Measurements from ENCODE around the gene TRIM52. TPM values are rescaled to one million over a fixed set of nuclear protein-coding genes. Genes with fewer than 3 reads are reported as not detected.

The TRIM52 gene
- total and polyA plus RNA-seq, 2 donors (not counting 1 experiment from before 2014, with no cell fraction given) = 7.9 to 8.1 TPM

- no peaks in the 10 kb centered on the region for H3K4me1 ChIP-seq (ENCODE audit: control insufficient read depth, extremely low read depth, insufficient read depth, low read length)
- H2AFZ ChIP-seq (ENCODE audit: low read length) = no peak overlapping the region
- no peak overlapping the region for H3K9ac ChIP-seq (ENCODE audit: insufficient read depth, low read length)
- H3K27me3 ChIP-seq (ENCODE audit: control insufficient read depth, insufficient read depth, low read length) = no peaks in the 10 kb centered on the region
- no peak overlapping the region for H3K27ac ChIP-seq (ENCODE audit: insufficient read depth, low read length)
- peaks cover 28% of the 10 kb centered on the region for H3K36me3 ChIP-seq (ENCODE audit: control insufficient read depth, insufficient read depth, low read length)
- H3K9me3 ChIP-seq (ENCODE audit: control insufficient read depth, insufficient read depth, low read depth, low read length) = no peaks in the 10 kb centered on the region
- TF ChIP-seq EZH2 (IDR thresholded peaks at IDR 0.05; ENCODE audit: low read length, missing control alignments) = no peak
- TF ChIP-seq, protein P1, sequence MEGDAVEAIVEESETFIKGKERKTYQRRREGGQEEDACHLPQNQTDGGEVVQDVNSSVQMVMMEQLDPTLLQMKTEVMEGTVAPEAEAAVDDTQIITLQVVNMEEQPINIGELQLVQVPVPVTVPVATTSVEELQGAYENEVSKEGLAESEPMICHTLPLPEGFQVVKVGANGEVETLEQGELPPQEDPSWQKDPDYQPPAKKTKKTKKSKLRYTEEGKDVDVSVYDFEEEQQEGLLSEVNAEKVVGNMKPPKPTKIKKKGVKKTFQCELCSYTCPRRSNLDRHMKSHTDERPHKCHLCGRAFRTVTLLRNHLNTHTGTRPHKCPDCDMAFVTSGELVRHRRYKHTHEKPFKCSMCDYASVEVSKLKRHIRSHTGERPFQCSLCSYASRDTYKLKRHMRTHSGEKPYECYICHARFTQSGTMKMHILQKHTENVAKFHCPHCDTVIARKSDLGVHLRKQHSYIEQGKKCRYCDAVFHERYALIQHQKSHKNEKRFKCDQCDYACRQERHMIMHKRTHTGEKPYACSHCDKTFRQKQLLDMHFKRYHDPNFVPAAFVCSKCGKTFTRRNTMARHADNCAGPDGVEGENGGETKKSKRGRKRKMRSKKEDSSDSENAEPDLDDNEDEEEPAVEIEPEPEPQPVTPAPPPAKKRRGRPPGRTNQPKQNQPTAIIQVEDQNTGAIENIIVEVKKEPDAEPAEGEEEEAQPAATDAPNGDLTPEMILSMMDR (conservative IDR thresholded peaks at IDR 0.05 in 1 of 2, IDR thresholded peaks at IDR 0.05 in 1 of 2; ENCODE audit: low read depth in 1 of 2, low read length in 2 of 2) = no peak
- no peak overlapping the region for H3K4me2 ChIP-seq (ENCODE audit: extremely low read depth, insufficient read depth, low read length)
- H4K20me1 ChIP-seq (ENCODE audit: control insufficient read depth, extremely low read depth, insufficient read depth, low read length) = no peaks in the 10 kb centered on the region
- H3K79me2 ChIP-seq (ENCODE audit: control insufficient read depth, insufficient read depth, low read length) = peaks cover 26% of the 10 kb centered on the region
- no peak for DNase-seq (ENCODE audit: low read depth in 2 of 2)
- no peak overlapping the region for H3K4me3 ChIP-seq (replicated peaks in 1 of 4; ENCODE audit: control extremely low read depth in 1 of 4, insufficient read depth in 1 of 4, low read depth in 3 of 4, low read length in 4 of 4)
Observed at GRCh38 chr5:181235689-181236366, 25.1 kb downstream of the TRIM52 start.

DNA sequence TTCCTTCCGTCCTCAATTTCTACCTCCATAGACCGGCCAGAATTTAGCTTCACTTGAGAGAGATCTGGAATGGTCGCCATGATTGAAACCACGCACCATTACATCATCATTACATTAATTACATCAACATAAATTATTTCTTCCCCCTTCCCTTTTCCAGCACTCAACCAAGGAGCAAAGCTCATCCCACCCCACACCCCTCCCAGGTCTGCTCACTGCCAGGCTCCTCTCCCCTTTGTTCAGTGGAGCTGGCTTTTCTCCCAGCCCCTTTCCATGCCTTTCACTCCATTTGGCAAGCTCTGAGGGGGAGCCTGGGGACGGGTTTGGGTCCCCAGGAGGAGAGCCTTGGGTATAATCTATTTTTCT is 25.6 kb downstream of the TRIM52 start:
- Histone ChIP-seq H3K27ac (ENCODE audit: insufficient read depth, low read length) (no peak overlapping the region), H3K9ac (ENCODE audit: insufficient read depth, low read length) (no peak overlapping the region)

GRCh38 chr5:181234455-181235306 is 26.3 kb downstream of the TRIM52 start:
- H4K20me1 ChIP-seq (ENCODE audit: control insufficient read depth, extremely low read depth, insufficient read depth, low read length) = no peaks in the 10 kb centered on the region

More for the DNA sequence above, 25.6 kb downstream of the TRIM52 start:
- Histone ChIP-seq H3K4me1 (ENCODE audit: control insufficient read depth, extremely low read depth, insufficient read depth, low read length) (no peaks in the 10 kb centered on the region), H3K4me2 (ENCODE audit: extremely low read depth, insufficient read depth, low read length) (no peak overlapping the region), H4K20me1 (ENCODE audit: control insufficient read depth, extremely low read depth, insufficient read depth, low read length) (no peaks in the 10 kb centered on the region), H3K27me3 (ENCODE audit: control insufficient read depth, insufficient read depth, low read length) (no peaks in the 10 kb centered on the region), H3K9me3 (ENCODE audit: control insufficient read depth, insufficient read depth, low read depth, low read length) (no peaks in the 10 kb centered on the region), H3K36me3 (ENCODE audit: control insufficient read depth, insufficient read depth, low read length) (peaks cover 32% of the 10 kb centered on the region), H3K79me2 (ENCODE audit: control insufficient read depth, insufficient read depth, low read length) (peaks cover 21% of the 10 kb centered on the region), H3K4me3 (replicated peaks in 1 of 4; ENCODE audit: control extremely low read depth in 1 of 4, insufficient read depth in 1 of 4, low read depth in 3 of 4, low read length in 4 of 4) (no peak overlapping the region), H2AFZ (ENCODE audit: low read length) (no peak overlapping the region)
- TF ChIP-seq, protein P1 (conservative IDR thresholded peaks at IDR 0.05 in 1 of 2, IDR thresholded peaks at IDR 0.05 in 1 of 2; ENCODE audit: low read depth in 1 of 2, low read length in 2 of 2) = no peak
- TF ChIP-seq EZH2 (IDR thresholded peaks at IDR 0.05; ENCODE audit: low read length, missing control alignments) = no peak
- DNase-seq (ENCODE audit: low read depth in 2 of 2) = no peak

More at GRCh38 chr5:181234455-181235306, 26.3 kb downstream of the TRIM52 start:
- no peak overlapping the region for H3K4me3 ChIP-seq (replicated peaks in 1 of 4; ENCODE audit: control extremely low read depth in 1 of 4, insufficient read depth in 1 of 4, low read depth in 3 of 4, low read length in 4 of 4)
- H3K9me3 ChIP-seq (ENCODE audit: control insufficient read depth, insufficient read depth, low read depth, low read length) = no peaks in the 10 kb centered on the region
- no peak for DNase-seq (ENCODE audit: low read depth in 2 of 2)
- peaks cover 17% of the 10 kb centered on the region for H3K79me2 ChIP-seq (ENCODE audit: control insufficient read depth, insufficient read depth, low read length)
- TF ChIP-seq, protein P1 (conservative IDR thresholded peaks at IDR 0.05 in 1 of 2, IDR thresholded peaks at IDR 0.05 in 1 of 2; ENCODE audit: low read depth in 1 of 2, low read length in 2 of 2) = no peak
- TF ChIP-seq EZH2 (IDR thresholded peaks at IDR 0.05; ENCODE audit: low read length, missing control alignments) = no peak
- H2AFZ ChIP-seq (ENCODE audit: low read length) = no peak overlapping the region
- H3K4me2 ChIP-seq (ENCODE audit: extremely low read depth, insufficient read depth, low read length) = no peak overlapping the region
- no peaks in the 10 kb centered on the region for H3K4me1 ChIP-seq (ENCODE audit: control insufficient read depth, extremely low read depth, insufficient read depth, low read length)
- peaks cover 32% of the 10 kb centered on the region for H3K36me3 ChIP-seq (ENCODE audit: control insufficient read depth, insufficient read depth, low read length)
- no peaks in the 10 kb centered on the region for H3K27me3 ChIP-seq (ENCODE audit: control insufficient read depth, insufficient read depth, low read length)
- no peak overlapping the region for H3K9ac ChIP-seq (ENCODE audit: insufficient read depth, low read length)
- H3K27ac ChIP-seq (ENCODE audit: insufficient read depth, low read length) = no peak overlapping the region

Data from fibroblast of lung (primary cell).